Lower leg skin (tissue), 3 donors: ENCODE results near the gene SLC4A2.

Experiments used
- POLR2A ChIP-seq, 2 donors: fragments of 450-650 bp; IDR thresholded peaks; one replicate each; pipeline ENCODE4 v1.6.1; 2016 to 2017; ENCODE audit warnings: antibody characterized with exemption in 2 of 2, mild to moderate bottlenecking in 1 of 2, moderate library complexity in 1 of 2
- TF ChIP-seq, protein P1 (sequence below), 3 donors: fragments of 450-650 bp; IDR thresholded peaks; one replicate each; pipeline ENCODE4 v1.5.1; 2016; ENCODE audit warnings: antibody characterized with exemption in 3 of 3, mild to moderate bottlenecking in 3 of 3, moderate library complexity in 2 of 3

DNA sequence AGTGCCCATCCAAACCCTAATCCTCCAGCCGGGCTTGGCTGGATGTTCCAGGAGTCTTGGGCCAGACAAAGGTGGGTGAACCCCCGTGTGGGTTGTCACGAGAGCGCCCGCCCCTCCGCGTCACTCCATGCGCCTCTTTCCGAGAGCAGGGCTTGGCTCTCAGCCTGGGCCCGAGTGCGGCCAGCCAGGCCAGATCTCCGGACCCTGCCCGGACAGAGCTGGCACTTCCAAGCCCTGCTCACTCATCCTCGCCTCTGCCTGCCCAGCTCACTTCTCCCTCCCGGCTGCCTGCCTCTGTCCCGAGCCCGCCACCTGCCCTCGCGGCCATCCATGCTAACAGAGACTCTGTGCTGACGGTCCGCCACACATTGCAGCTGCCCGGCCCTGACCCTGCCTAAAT lies 61.5 kb downstream of the SLC4A2 start:
- TF ChIP-seq, protein P1, sequence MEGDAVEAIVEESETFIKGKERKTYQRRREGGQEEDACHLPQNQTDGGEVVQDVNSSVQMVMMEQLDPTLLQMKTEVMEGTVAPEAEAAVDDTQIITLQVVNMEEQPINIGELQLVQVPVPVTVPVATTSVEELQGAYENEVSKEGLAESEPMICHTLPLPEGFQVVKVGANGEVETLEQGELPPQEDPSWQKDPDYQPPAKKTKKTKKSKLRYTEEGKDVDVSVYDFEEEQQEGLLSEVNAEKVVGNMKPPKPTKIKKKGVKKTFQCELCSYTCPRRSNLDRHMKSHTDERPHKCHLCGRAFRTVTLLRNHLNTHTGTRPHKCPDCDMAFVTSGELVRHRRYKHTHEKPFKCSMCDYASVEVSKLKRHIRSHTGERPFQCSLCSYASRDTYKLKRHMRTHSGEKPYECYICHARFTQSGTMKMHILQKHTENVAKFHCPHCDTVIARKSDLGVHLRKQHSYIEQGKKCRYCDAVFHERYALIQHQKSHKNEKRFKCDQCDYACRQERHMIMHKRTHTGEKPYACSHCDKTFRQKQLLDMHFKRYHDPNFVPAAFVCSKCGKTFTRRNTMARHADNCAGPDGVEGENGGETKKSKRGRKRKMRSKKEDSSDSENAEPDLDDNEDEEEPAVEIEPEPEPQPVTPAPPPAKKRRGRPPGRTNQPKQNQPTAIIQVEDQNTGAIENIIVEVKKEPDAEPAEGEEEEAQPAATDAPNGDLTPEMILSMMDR (IDR thresholded peaks at IDR 0.05), result no peak
- no peak for TF ChIP-seq POLR2A (IDR thresholded peaks at IDR 0.05)
